Endothelial cell of umbilical vein (primary cell): ENCODE data around the gene LSM3. TPM values are rescaled to one million over a fixed set of nuclear protein-coding genes. Genes with fewer than 3 reads are reported as not detected.

Experiments
- BruUV-seq: library from RNA; stranded (reverse); fragments of 400-500 nt; replicated peaks from 2 replicates; lab custom pipeline; 2021; lab: Mats Ljungman, UMichigan
- CTCF ChIA-PET: fragments of 300-600, 350-600 bp; sonication (Branson Sonifier 250); formaldehyde crosslinking; loops from one replicate; lab custom pipeline; 2021; ENCODE audit warnings: antibody characterized with exemption, inconsistent platforms; lab: Charles Lee
- POLR2A ChIA-PET: fragments of 300-600, 350-600 bp; sonication (Branson Sonifier 250); formaldehyde crosslinking; loops from one replicate; lab custom pipeline; 2021; ENCODE audit warnings: antibody characterized with exemption, inconsistent platforms; lab: Charles Lee
- DNase-seq: peaks from one replicate; pipeline ENCODE4 v3.0.0-alpha.2; 2011; ENCODE audit warnings: low read depth, low spot score
- FAIRE-seq: peaks from 2 replicates; lab custom pipeline; 2011; peaks lifted over from hg19 to GRCh38; lab: Jason Lieb, UNC
- H2AFZ ChIP-seq: 2 replicates; pipeline ENCODE4 v1.6.0; 2012; ENCODE audit warnings: low read depth, low read length, control low read depth, inconsistent platforms
- H3K27ac ChIP-seq: 2 replicates; pipeline ENCODE4 v1.5.1; 2011; ENCODE audit warnings: low read depth, mild to moderate bottlenecking, control low read depth, low read length, moderate library complexity; ENCODE audit not compliant: insufficient read depth
- H3K27me3 ChIP-seq, 2 experiments: 2 replicates each; pipeline versions ENCODE4 v1.6.0 to v1.6.1; 2011; ENCODE audit warnings: low read length in 2 of 2, mixed read lengths in 1 of 2; ENCODE audit not compliant: control insufficient read depth in 2 of 2, insufficient read depth in 2 of 2
- H3K36me3 ChIP-seq, 2 experiments: 2 replicates in 1 of 2; 3 replicates in 1 of 2; pipeline ENCODE4 v1.5.1; 2011; ENCODE audit warnings: low read length in 2 of 2, mild to moderate bottlenecking in 1 of 2, moderate library complexity in 1 of 2; ENCODE audit not compliant: control insufficient read depth in 2 of 2, insufficient read depth in 2 of 2; ENCODE audit errors: extremely low read depth in 1 of 2
- H3K4me1 ChIP-seq: 3 replicates; pipeline ENCODE4 v1.5.1; 2011; ENCODE audit warnings: mild to moderate bottlenecking, low read length; ENCODE audit not compliant: control insufficient read depth, insufficient read depth; ENCODE audit errors: extremely low read depth
- H3K4me2 ChIP-seq: 2 replicates; pipeline ENCODE4 v1.6.1; 2011; ENCODE audit warnings: low read length, control low read depth, mixed read lengths; ENCODE audit not compliant: insufficient read depth
- H3K4me3 ChIP-seq, 3 experiments: fragments of 200-600 bp in 1 of 3; sonication (generic), shearing (Covaris generic) in 1 of 3; replicated peaks in 1 of 3; 2 replicates each; pipeline ENCODE4 v1.5.1; 2011 to 2016; ENCODE audit warnings: control low read depth in 3 of 3, low read length in 3 of 3, mild to moderate bottlenecking in 2 of 3, inconsistent platforms in 1 of 3, low read depth in 1 of 3, moderate library complexity in 1 of 3; ENCODE audit not compliant: insufficient read depth in 1 of 3
- H3K79me2 ChIP-seq: 2 replicates; pipeline ENCODE4 v1.6.0; 2012; ENCODE audit warnings: low read length, inconsistent platforms; ENCODE audit not compliant: control insufficient read depth, insufficient read depth
- H3K9ac ChIP-seq: replicated peaks from 2 replicates; pipeline ENCODE3; 2011; ENCODE audit warnings: low read length, control low read depth; ENCODE audit not compliant: insufficient read depth; ENCODE audit errors: extremely low read depth
- H3K9me1 ChIP-seq: replicated peaks from 3 replicates; pipeline ENCODE4 v1.6.0; 2011; ENCODE audit warnings: mild to moderate bottlenecking, low read length; ENCODE audit not compliant: control insufficient read depth, insufficient read depth; ENCODE audit errors: extremely low read depth
- H3K9me3 ChIP-seq: replicated peaks from 2 replicates; pipeline ENCODE4 v1.5.1; 2012; ENCODE audit warnings: low read length, inconsistent platforms; ENCODE audit not compliant: control insufficient read depth, insufficient read depth
- H4K20me1 ChIP-seq: replicated peaks from 2 replicates; pipeline ENCODE3; 2011; ENCODE audit warnings: mild to moderate bottlenecking, low read length; ENCODE audit not compliant: control insufficient read depth, insufficient read depth; ENCODE audit errors: extremely low read depth
- EZH2 ChIP-seq: IDR thresholded peaks from 2 replicates; pipeline ENCODE4 v1.6.1; 2012; ENCODE audit warnings: borderline replicate concordance, low read depth, mild to moderate bottlenecking, moderate library complexity, low read length, inconsistent platforms; ENCODE audit not compliant: severe bottlenecking
- FOS ChIP-seq: IDR thresholded peaks from 2 replicates; pipeline ENCODE4 v1.6.1; 2011; ENCODE audit warnings: mild to moderate bottlenecking, low read length, moderate library complexity, borderline replicate concordance; ENCODE audit not compliant: insufficient read depth
- GATA2 ChIP-seq: IDR thresholded peaks from 2 replicates; pipeline ENCODE4 v1.7.0; 2011; ENCODE audit warnings: low read depth, mild to moderate bottlenecking, moderate library complexity, mixed read lengths, low read length; ENCODE audit not compliant: insufficient read length, insufficient read depth
- MYC ChIP-seq: IDR thresholded peaks from one replicate; pipeline ENCODE4 v1.6.1; 2011; ENCODE audit warnings: mild to moderate bottlenecking, low read depth, low read length
- POLR2A ChIP-seq: IDR thresholded peaks from 2 replicates; pipeline ENCODE4 v1.6.1; 2012; ENCODE audit warnings: low read depth, mild to moderate bottlenecking, control low read depth, low read length
- dilution Hi-C: fragments of 300-500 bp; cut with MboI; formaldehyde crosslinking; loops from one replicate; pipeline ENCODE4 v1.15.0; 2019; ENCODE audit warnings: low sequenced_read_pairs; ENCODE audit not compliant: extremely low pct_ligation_motif_present
- intact Hi-C: fragments of 100-400 bp; cut with micrococcal nuclease; formaldehyde crosslinking; loops from one replicate; pipeline ENCODE4 v1.10.0; 2022
- polyA plus RNA-seq, 4 experiments: library from polyadenylated mRNA; depleted of rRNA in 3 of 4; stranded (reverse) in 3 of 4; unstranded in 1 of 4; fragments of >200 nt; gene quantifications; 2 replicates each; pipeline versions ENCODE4 v1.2.1 to v1.2.3, GENCODE V29; 2011 to 2012; ENCODE audit warnings: missing spikeins in 1 of 4
- total RNA-seq: library from RNA; stranded (reverse); gene quantifications from 2 replicates; pipeline ENCODE4 v1.2.3, GENCODE V29; 2021
- TF ChIP-seq, protein P1 (sequence below), 2 donors: IDR thresholded peaks; 1 replicate in 1 of 2; 2 replicates in 1 of 2; pipeline ENCODE4 v1.5.1; 2011; ENCODE audit warnings: low read length in 2 of 2, mild to moderate bottlenecking in 2 of 2, moderate library complexity in 2 of 2, control low read depth in 1 of 2, inconsistent platforms in 1 of 2, low read depth in 1 of 2; ENCODE audit not compliant: insufficient read depth in 1 of 2; ENCODE audit errors: extremely low read depth in 1 of 2
- TF ChIP-seq, protein P2 (sequence below): IDR thresholded peaks from 2 replicates; pipeline ENCODE4 v1.6.1; 2011; ENCODE audit not compliant: insufficient read depth, insufficient read length

The LSM3 gene
- total and polyA plus RNA-seq, 2 donors (not counting 3 experiments of a cell fraction or from before 2014, with no cell fraction given) = 4.4 to 13.0 TPM

DNA sequence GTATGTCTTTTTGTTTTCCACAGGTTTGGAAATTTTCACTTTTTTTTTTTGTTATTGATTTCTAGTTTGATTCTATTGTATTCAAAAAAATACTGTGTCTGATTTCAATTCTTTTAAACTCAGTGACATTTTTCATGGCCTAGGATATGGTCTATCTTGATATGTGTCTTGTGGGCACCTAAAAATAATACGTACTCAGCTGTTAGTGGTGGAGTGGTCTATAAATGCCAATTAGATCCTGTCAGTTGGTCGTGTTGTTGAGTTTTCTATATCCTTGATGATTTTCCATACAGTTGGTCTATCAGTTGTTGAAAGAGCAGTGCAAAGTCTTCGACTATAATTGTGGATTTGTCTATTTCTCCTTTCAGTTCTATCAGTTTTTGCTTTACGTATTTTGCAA lies 61.7 kb downstream of the LSM3 start:
- Histone ChIP-seq H3K79me2 (no peaks in the 10 kb centered on the region), H3K4me2 (no peak overlapping the region), H3K36me3 (no peaks in the 10 kb centered on the region), H3K27me3 (peaks cover 4 to 7% of the 10 kb centered on the region in 2 experiments), H3K9me1 (no peaks in the 10 kb centered on the region), H4K20me1 (no peaks in the 10 kb centered on the region), H3K4me3 (no peak overlapping the region), H3K9ac (no peak overlapping the region), H3K4me1 (no peaks in the 10 kb centered on the region), H2AFZ (no peak overlapping the region), H3K27ac (no peak overlapping the region), H3K9me3 (no peaks in the 10 kb centered on the region)
- DNase-seq (no peak), FAIRE-seq (no peak)
- intact Hi-C loops (no loop called here), dilution Hi-C loops (no loop called here)
- ChIA-PET POLR2A (no interaction called here), CTCF (interaction anchor here (6.1 kb wide), 1 partner anchor 37 kb away, joined by 27 read pairs; no protein-coding TSS in a partner anchor)
- no TSS peak for BruUV-seq
- TF ChIP-seq EZH2 = no peak
- no peak for TF ChIP-seq GATA2
- no peak for TF ChIP-seq POLR2A
- TF ChIP-seq, protein P1, sequence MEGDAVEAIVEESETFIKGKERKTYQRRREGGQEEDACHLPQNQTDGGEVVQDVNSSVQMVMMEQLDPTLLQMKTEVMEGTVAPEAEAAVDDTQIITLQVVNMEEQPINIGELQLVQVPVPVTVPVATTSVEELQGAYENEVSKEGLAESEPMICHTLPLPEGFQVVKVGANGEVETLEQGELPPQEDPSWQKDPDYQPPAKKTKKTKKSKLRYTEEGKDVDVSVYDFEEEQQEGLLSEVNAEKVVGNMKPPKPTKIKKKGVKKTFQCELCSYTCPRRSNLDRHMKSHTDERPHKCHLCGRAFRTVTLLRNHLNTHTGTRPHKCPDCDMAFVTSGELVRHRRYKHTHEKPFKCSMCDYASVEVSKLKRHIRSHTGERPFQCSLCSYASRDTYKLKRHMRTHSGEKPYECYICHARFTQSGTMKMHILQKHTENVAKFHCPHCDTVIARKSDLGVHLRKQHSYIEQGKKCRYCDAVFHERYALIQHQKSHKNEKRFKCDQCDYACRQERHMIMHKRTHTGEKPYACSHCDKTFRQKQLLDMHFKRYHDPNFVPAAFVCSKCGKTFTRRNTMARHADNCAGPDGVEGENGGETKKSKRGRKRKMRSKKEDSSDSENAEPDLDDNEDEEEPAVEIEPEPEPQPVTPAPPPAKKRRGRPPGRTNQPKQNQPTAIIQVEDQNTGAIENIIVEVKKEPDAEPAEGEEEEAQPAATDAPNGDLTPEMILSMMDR (IDR thresholded peaks at IDR 0.05; ENCODE audit: extremely low read depth in 1 of 2, insufficient read depth in 1 of 2, low read depth in 1 of 2, low read length in 2 of 2) = no peak
- TF ChIP-seq, protein P2, sequence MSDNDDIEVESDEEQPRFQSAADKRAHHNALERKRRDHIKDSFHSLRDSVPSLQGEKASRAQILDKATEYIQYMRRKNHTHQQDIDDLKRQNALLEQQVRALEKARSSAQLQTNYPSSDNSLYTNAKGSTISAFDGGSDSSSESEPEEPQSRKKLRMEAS = no peak
- no peak for TF ChIP-seq MYC
- no peak for TF ChIP-seq FOS
